WTC11 (cell line): ENCODE results near the gene HIPK2.

Experiments used
- CTCF ChIP-seq: fragments of 200-600 bp; IDR thresholded peaks from 2 replicates; pipeline ENCODE4 v1.8.0; 2022; ENCODE audit warnings: antibody characterized with exemption
- ELF4 ChIP-seq: sonication (generic); formaldehyde crosslinking; IDR thresholded peaks from 2 replicates; pipeline ENCODE4 v1.8.1; 2022; ENCODE audit warnings: low read depth, mild to moderate bottlenecking, moderate library complexity, missing genetic modification reagents
- ETV6 ChIP-seq: sonication (generic); formaldehyde crosslinking; IDR thresholded peaks from 2 replicates; pipeline ENCODE4 v1.8.1; 2022; ENCODE audit warnings: mild to moderate bottlenecking, missing genetic modification reagents
- FOXJ3 ChIP-seq: sonication (generic); formaldehyde crosslinking; IDR thresholded peaks from 2 replicates; pipeline ENCODE4 v1.9.0; 2021; ENCODE audit warnings: missing genetic modification reagents, mild to moderate bottlenecking, borderline replicate concordance
- FOXK1 ChIP-seq: sonication (generic); formaldehyde crosslinking; IDR thresholded peaks from 2 replicates; pipeline ENCODE4 v1.8.0; 2022; ENCODE audit warnings: mild to moderate bottlenecking, moderate library complexity, missing genetic modification reagents
- SMAD3 ChIP-seq: sonication (generic); formaldehyde crosslinking; IDR thresholded peaks from 2 replicates; pipeline ENCODE4 v1.8.0; 2022; ENCODE audit warnings: missing genetic modification reagents, mild to moderate bottlenecking, borderline replicate concordance
- ZNF232 ChIP-seq: sonication (generic); formaldehyde crosslinking; IDR thresholded peaks from 2 replicates; pipeline ENCODE4 v1.8.0; 2022; ENCODE audit warnings: mild to moderate bottlenecking, missing genetic modification reagents
- ZNF263 ChIP-seq: sonication (generic); formaldehyde crosslinking; IDR thresholded peaks from 2 replicates; pipeline ENCODE4 v1.8.1; 2022; ENCODE audit warnings: low read depth, mild to moderate bottlenecking, moderate library complexity, missing genetic modification reagents
- TF ChIP-seq, protein P1 (sequence below): sonication (generic); formaldehyde crosslinking; IDR thresholded peaks from 2 replicates; pipeline ENCODE4 v1.8.0; 2023; ENCODE audit warnings: missing genetic modification reagents, mild to moderate bottlenecking, borderline replicate concordance

DNA sequence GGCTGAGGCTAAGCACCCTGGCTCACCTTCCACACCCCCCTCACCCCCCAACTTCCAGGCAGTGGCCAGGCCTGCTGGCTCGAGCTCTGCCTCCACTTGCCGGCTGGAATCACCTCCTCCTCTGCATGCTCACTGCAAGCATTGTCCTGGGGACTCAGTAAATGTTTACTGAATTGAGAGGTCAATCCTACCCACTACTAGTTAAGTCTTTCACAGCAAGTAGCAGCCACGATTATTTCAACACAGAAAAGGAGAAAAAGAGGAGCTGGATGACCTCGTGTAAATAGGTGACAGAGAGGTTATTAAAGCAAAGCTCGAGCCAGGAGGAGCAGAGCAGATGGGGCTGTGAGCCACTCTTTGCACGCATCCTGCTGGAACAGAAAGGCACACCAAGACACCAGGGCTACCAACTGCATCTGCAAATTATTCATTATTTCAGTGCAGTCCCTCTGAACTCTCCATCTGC, 32.1 kb downstream of the HIPK2 start:
- TF ChIP-seq SMAD3 (no peak), CTCF (no peak), ZNF263 (CRISPR knock-in tag) (no peak), ELF4 (CRISPR knock-in tag) (no peak), FOXJ3 (CRISPR knock-in tag) (no peak), FOXK1 (CRISPR knock-in tag) (no peak), ETV6 (no peak), ZNF232 (CRISPR knock-in tag) (no peak)
- TF ChIP-seq, protein P1, sequence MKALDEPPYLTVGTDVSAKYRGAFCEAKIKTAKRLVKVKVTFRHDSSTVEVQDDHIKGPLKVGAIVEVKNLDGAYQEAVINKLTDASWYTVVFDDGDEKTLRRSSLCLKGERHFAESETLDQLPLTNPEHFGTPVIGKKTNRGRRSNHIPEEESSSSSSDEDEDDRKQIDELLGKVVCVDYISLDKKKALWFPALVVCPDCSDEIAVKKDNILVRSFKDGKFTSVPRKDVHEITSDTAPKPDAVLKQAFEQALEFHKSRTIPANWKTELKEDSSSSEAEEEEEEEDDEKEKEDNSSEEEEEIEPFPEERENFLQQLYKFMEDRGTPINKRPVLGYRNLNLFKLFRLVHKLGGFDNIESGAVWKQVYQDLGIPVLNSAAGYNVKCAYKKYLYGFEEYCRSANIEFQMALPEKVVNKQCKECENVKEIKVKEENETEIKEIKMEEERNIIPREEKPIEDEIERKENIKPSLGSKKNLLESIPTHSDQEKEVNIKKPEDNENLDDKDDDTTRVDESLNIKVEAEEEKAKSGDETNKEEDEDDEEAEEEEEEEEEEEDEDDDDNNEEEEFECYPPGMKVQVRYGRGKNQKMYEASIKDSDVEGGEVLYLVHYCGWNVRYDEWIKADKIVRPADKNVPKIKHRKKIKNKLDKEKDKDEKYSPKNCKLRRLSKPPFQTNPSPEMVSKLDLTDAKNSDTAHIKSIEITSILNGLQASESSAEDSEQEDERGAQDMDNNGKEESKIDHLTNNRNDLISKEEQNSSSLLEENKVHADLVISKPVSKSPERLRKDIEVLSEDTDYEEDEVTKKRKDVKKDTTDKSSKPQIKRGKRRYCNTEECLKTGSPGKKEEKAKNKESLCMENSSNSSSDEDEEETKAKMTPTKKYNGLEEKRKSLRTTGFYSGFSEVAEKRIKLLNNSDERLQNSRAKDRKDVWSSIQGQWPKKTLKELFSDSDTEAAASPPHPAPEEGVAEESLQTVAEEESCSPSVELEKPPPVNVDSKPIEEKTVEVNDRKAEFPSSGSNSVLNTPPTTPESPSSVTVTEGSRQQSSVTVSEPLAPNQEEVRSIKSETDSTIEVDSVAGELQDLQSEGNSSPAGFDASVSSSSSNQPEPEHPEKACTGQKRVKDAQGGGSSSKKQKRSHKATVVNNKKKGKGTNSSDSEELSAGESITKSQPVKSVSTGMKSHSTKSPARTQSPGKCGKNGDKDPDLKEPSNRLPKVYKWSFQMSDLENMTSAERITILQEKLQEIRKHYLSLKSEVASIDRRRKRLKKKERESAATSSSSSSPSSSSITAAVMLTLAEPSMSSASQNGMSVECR (CRISPR knock-in tag), result no peak
